ENCODE measurements around the gene DOCK4. TPM values are rescaled to one million over a fixed set of nuclear protein-coding genes. Genes with fewer than 3 reads are reported as not detected.

Gene DOCK4
- total and polyA plus RNA-seq, 4 donors, result 7.2 to 48.9 (median 12.8) TPM

DNA sequence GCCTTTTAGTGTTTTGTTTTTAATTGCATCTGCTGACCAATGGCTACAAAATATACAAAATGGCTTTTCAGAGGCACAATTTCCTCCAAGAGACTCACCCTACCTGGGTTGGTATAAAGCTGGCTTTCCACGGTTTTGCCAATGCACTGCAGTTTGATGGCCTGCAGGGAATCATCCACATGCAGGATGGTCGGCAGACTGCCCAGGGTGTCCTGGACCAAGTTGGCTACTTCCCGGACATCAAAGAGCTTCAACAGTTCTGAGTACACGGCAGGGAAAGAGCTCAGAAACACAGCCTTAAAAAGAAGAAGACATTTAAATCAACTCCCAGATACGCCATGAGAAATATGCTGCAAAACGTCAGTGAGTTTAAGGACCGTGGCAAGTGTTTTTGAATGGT, 342.9 kb downstream of the DOCK4 start:
- H3K27me3 ChIP-seq (ENCODE audit: control insufficient read depth in 4 of 4, insufficient read depth in 4 of 4, low read length in 3 of 4), result no peaks in the 10 kb centered on the region
- H3K36me3 ChIP-seq (ENCODE audit: control insufficient read depth in 4 of 4, insufficient read depth in 3 of 4, low read depth in 1 of 4, low read length in 3 of 4), result peaks cover 11 to 37% (median 25%) of the 10 kb centered on the region in 4 donors
- TF ChIP-seq ATF3 (IDR thresholded peaks at IDR 0.05) (no peak), MAX (IDR thresholded peaks at IDR 0.05) (no peak), FOXA2 (IDR thresholded peaks at IDR 0.05) (no peak), FOXA1 (IDR thresholded peaks at IDR 0.05) (no peak), TAF1 (conservative IDR thresholded peaks at IDR 0.05) (no peak), RXRA (IDR thresholded peaks at IDR 0.05) (no peak), REST (IDR thresholded peaks at IDR 0.05) (no peak), YY1 (IDR thresholded peaks at IDR 0.05) (no peak), EGR1 (IDR thresholded peaks at IDR 0.05; ENCODE audit: low read depth in 2 of 2) (no peak)
- H3K4me1 ChIP-seq (ENCODE audit: control insufficient read depth in 4 of 4, insufficient read depth in 4 of 4, low read length in 3 of 4), result no peaks in the 10 kb centered on the region
- no peak overlapping the region for H3K4me3 ChIP-seq (ENCODE audit: low read depth in 1 of 3, low read length in 3 of 3)
- H3K9me3 ChIP-seq (ENCODE audit: control insufficient read depth in 4 of 4, low read length in 3 of 4), result no peaks in the 10 kb centered on the region
- no peak for DNase-seq (ENCODE audit: low spot score)
- 93% methylated on average over 7 of the region's 7 CpGs for WGBS
- no peak overlapping the region for H3K9ac ChIP-seq (ENCODE audit: low read depth in 1 of 2, low read length in 2 of 2)
- H3K27ac ChIP-seq (ENCODE audit: low read depth in 1 of 2, low read length in 2 of 2), result no peak overlapping the region

- TF ChIP-seq ATF3 (IDR thresholded peaks at IDR 0.05) (no peak), TAF1 (conservative IDR thresholded peaks at IDR 0.05) (no peak), RAD21 (IDR thresholded peaks at IDR 0.05) (no peak), YY1 (IDR thresholded peaks at IDR 0.05) (no peak), FOXA1 (IDR thresholded peaks at IDR 0.05) (no peak), FOXA2 (IDR thresholded peaks at IDR 0.05) (no peak), REST (IDR thresholded peaks at IDR 0.05) (no peak), JUND (IDR thresholded peaks at IDR 0.05) (no peak), RXRA (IDR thresholded peaks at IDR 0.05) (no peak), MAX (IDR thresholded peaks at IDR 0.05) (no peak), SP1 (IDR thresholded peaks at IDR 0.05) (no peak), NR2F2 (IDR thresholded peaks at IDR 0.05) (no peak), HNF4G (IDR thresholded peaks at IDR 0.05) (no peak), EGR1 (IDR thresholded peaks at IDR 0.05; ENCODE audit: low read depth in 2 of 2) (no peak), ZBTB33 (IDR thresholded peaks at IDR 0.05) (no peak)
- 93% methylated on average over 6 of the region's 6 CpGs for WGBS
- Histone ChIP-seq H3K4me3 (ENCODE audit: low read depth in 1 of 3, low read length in 3 of 3) (no peak overlapping the region), H3K27ac (ENCODE audit: low read depth in 1 of 2, low read length in 2 of 2) (no peak overlapping the region), H3K27me3 (ENCODE audit: control insufficient read depth in 4 of 4, insufficient read depth in 4 of 4, low read length in 3 of 4) (no peaks in the 10 kb centered on the region), H3K36me3 (ENCODE audit: control insufficient read depth in 4 of 4, insufficient read depth in 3 of 4, low read depth in 1 of 4, low read length in 3 of 4) (peaks cover 6 to 21% (median 18%) of the 10 kb centered on the region in 4 donors), H3K9ac (ENCODE audit: low read depth in 1 of 2, low read length in 2 of 2) (no peak overlapping the region), H3K4me1 (ENCODE audit: control insufficient read depth in 4 of 4, insufficient read depth in 4 of 4, low read length in 3 of 4) (no peaks in the 10 kb centered on the region), H3K9me3 (ENCODE audit: control insufficient read depth in 4 of 4, low read length in 3 of 4) (no peaks in the 10 kb centered on the region)
- DNase-seq (ENCODE audit: low spot score), result no peak
Measured at GRCh38 chr7:111860248-111860647, 346.0 kb downstream of the DOCK4 start.

Measured in liver (tissue), 9 donors.